Ascending aorta (tissue), 2 donors: ENCODE data around the gene GRM8. TPM values are rescaled to one million over a fixed set of nuclear protein-coding genes. Genes with fewer than 3 reads are reported as not detected.

Source experiments
- DNase-seq, 2 donors: peaks; one replicate each; pipeline ENCODE4 v3.0.0-alpha.2; 2019; ENCODE audit warnings: low spot score in 2 of 2
- H3K27ac ChIP-seq, 2 donors: fragments of 200-600 bp; sonication (generic); one replicate each; pipeline ENCODE4 v1.5.1; 2016 to 2017; ENCODE audit warnings: mild to moderate bottlenecking in 1 of 2
- H3K27me3 ChIP-seq: fragments of 200-600 bp; sonication (generic); one replicate; pipeline ENCODE4 v1.5.1; 2017
- H3K36me3 ChIP-seq, 2 donors: fragments of 200-600 bp; sonication (generic); one replicate each; pipeline ENCODE4 v1.5.1; 2016
- H3K4me1 ChIP-seq, 2 donors: fragments of 200-600 bp; sonication (generic); one replicate each; pipeline ENCODE4 v1.5.1; 2016 to 2017; ENCODE audit warnings: mild to moderate bottlenecking in 1 of 2
- H3K4me3 ChIP-seq, 2 donors: fragments of 200-600 bp; sonication (generic); one replicate each; pipeline ENCODE4 v1.5.1; 2016 to 2017; ENCODE audit warnings: mild to moderate bottlenecking in 1 of 2
- H3K9me3 ChIP-seq, 2 donors: fragments of 200-600 bp; sonication (generic); one replicate each; pipeline ENCODE4 v1.5.1; 2016
- CTCF ChIP-seq, 3 experiments: fragments of 200-600 bp in 2 of 3; fragments of 450-650 bp in 1 of 3; sonication (generic) in 2 of 3; IDR thresholded peaks; one replicate each; pipeline ENCODE4 v1.5.1; 2016 to 2019; ENCODE audit warnings: antibody characterized with exemption in 3 of 3, mild to moderate bottlenecking in 1 of 3, moderate library complexity in 1 of 3
- intact Hi-C: fragments of 100-400 bp; cut with DNase I; formaldehyde crosslinking; loops from one replicate; pipeline ENCODE4 v1.15.1; 2023
- total RNA-seq: library from RNA; depleted of rRNA; stranded (reverse); fragments of >200 nt; gene quantifications from one replicate; pipeline ENCODE4 v1.1.0, GENCODE V29; 2016

The GRM8 gene
- total RNA-seq, 1 donor from 2014 or later, result not detected

- H3K4me1 ChIP-seq, result no peaks in the 10 kb centered on the region
- no peak overlapping the region for H3K4me3 ChIP-seq
- H3K9me3 ChIP-seq, result no peaks in the 10 kb centered on the region
- intact Hi-C loops, result no loop called here
- no peaks in the 10 kb centered on the region for H3K27me3 ChIP-seq
- no peaks in the 10 kb centered on the region for H3K36me3 ChIP-seq
- no peak for TF ChIP-seq CTCF (IDR thresholded peaks at IDR 0.05)
- no peak overlapping the region for H3K27ac ChIP-seq
- DNase-seq, result no peak
These were observed 62.9 kb downstream of the GRM8 start for GRCh38 chr7:127189886-127190285.

GRCh38 chr7:127189074-127189473, 63.7 kb downstream of the GRM8 start:
- no peaks in the 10 kb centered on the region for H3K4me1 ChIP-seq
- no peak overlapping the region for H3K27ac ChIP-seq
- intact Hi-C loops, result no loop called here
- H3K9me3 ChIP-seq, result no peaks in the 10 kb centered on the region
- TF ChIP-seq CTCF (IDR thresholded peaks at IDR 0.05), result no peak
- DNase-seq, result no peak
- H3K4me3 ChIP-seq, result no peak overlapping the region
- H3K36me3 ChIP-seq, result no peaks in the 10 kb centered on the region
- H3K27me3 ChIP-seq, result no peaks in the 10 kb centered on the region

GRCh38 chr7:127187740-127188139, 65.0 kb downstream of the GRM8 start:
- intact Hi-C loops, result no loop called here
- DNase-seq, result no peak
- Histone ChIP-seq H3K4me3 (no peak overlapping the region), H3K36me3 (no peaks in the 10 kb centered on the region), H3K4me1 (no peaks in the 10 kb centered on the region), H3K9me3 (no peaks in the 10 kb centered on the region), H3K27me3 (no peaks in the 10 kb centered on the region), H3K27ac (no peak overlapping the region)
- TF ChIP-seq CTCF (IDR thresholded peaks at IDR 0.05), result no peak

GRCh38 chr7:127186686-127187085, 66.1 kb downstream of the GRM8 start:
- Histone ChIP-seq H3K4me3 (no peak overlapping the region), H3K9me3 (no peaks in the 10 kb centered on the region), H3K27ac (no peak overlapping the region), H3K36me3 (no peaks in the 10 kb centered on the region), H3K27me3 (no peaks in the 10 kb centered on the region), H3K4me1 (no peaks in the 10 kb centered on the region)
- intact Hi-C loops, result no loop called here
- no peak for DNase-seq
- TF ChIP-seq CTCF (IDR thresholded peaks at IDR 0.05), result no peak

- DNase-seq, result no peak
- Histone ChIP-seq H3K4me3 (no peak overlapping the region), H3K27ac (no peak overlapping the region), H3K27me3 (no peaks in the 10 kb centered on the region), H3K4me1 (no peaks in the 10 kb centered on the region), H3K9me3 (no peaks in the 10 kb centered on the region), H3K36me3 (no peaks in the 10 kb centered on the region)
- no peak for TF ChIP-seq CTCF (IDR thresholded peaks at IDR 0.05)
- intact Hi-C loops, result no loop called here
These were observed 75.6 kb downstream of the GRM8 start for GRCh38 chr7:127177156-127177555.

- H3K27ac ChIP-seq, result no peak overlapping the region
- no peak overlapping the region for H3K4me3 ChIP-seq
- intact Hi-C loops, result no loop called here
These were observed 90.4 kb downstream of the GRM8 start for GRCh38 chr7:127162366-127162765.

More at GRCh38 chr7:127162366-127162765, 90.4 kb downstream of the GRM8 start:
- Histone ChIP-seq H3K4me1 (no peaks in the 10 kb centered on the region), H3K27me3 (no peaks in the 10 kb centered on the region), H3K9me3 (no peaks in the 10 kb centered on the region), H3K36me3 (no peaks in the 10 kb centered on the region)
- no peak for TF ChIP-seq CTCF (IDR thresholded peaks at IDR 0.05)
- no peak for DNase-seq
